ENCODE results near the gene HEY2.
"Not testable (repeated sequence)": the region's sequence is repeated elsewhere in the genome, so short reads cannot be mapped to it uniquely, and the experiment has no call there.

DNA sequence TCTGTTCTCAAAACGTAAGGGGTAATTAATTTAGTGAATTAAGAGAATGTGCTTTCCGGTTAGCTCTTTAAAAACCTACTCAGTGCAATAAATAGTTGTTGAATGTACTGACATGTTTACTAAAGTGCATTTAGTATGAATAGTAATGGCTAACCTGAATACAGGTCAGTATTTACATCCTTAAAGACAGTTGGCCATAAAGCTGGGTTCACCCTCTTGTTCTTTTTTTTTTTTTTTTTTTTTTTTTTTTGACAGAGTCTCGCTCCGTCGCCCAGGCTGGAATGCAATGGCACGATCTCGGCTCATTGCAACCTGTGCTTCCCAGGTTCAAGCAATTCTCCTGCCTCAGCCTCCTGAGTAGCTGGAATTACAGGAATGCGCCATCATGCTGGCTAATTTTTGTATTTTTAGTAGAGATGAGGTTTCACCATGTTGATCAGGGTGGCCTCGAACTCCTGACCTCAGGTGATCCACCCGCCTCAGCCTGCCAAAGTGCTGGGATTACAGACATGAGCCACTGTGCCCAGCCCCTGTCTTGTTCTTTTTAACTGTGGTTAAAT is 55.5 kb downstream of the HEY2 start:
- TF ChIP-seq, protein P1, sequence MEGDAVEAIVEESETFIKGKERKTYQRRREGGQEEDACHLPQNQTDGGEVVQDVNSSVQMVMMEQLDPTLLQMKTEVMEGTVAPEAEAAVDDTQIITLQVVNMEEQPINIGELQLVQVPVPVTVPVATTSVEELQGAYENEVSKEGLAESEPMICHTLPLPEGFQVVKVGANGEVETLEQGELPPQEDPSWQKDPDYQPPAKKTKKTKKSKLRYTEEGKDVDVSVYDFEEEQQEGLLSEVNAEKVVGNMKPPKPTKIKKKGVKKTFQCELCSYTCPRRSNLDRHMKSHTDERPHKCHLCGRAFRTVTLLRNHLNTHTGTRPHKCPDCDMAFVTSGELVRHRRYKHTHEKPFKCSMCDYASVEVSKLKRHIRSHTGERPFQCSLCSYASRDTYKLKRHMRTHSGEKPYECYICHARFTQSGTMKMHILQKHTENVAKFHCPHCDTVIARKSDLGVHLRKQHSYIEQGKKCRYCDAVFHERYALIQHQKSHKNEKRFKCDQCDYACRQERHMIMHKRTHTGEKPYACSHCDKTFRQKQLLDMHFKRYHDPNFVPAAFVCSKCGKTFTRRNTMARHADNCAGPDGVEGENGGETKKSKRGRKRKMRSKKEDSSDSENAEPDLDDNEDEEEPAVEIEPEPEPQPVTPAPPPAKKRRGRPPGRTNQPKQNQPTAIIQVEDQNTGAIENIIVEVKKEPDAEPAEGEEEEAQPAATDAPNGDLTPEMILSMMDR (conservative IDR thresholded peaks at IDR 0.05; ENCODE audit: low read depth, low read length) = not testable (repeated sequence)
- TF ChIP-seq EZH2 (IDR thresholded peaks at IDR 0.05; ENCODE audit: low read length, unreplicated experiment); EZH2phosphoT487 (IDR thresholded peaks at IDR 0.05; ENCODE audit: borderline replicate concordance, low read length): not testable (repeated sequence)

Data from PC-3 (cell line).